Prostate gland (tissue), 2 donors: ENCODE results near the gene CELF2. TPM values are rescaled to one million over a fixed set of nuclear protein-coding genes. Genes with fewer than 3 reads are reported as not detected.

Experiments
- DNase-seq: peaks from one replicate; pipeline ENCODE4 v3.0.0-alpha.2; 2019; ENCODE audit warnings: low spot score
- H3K27ac ChIP-seq, 2 donors: fragments of 200-600 bp; sonication (generic); 2 replicates each; pipeline ENCODE4 v1.5.1; 2017 to 2019
- H3K27me3 ChIP-seq: fragments of 200-600 bp; sonication (generic); replicated peaks from 2 replicates; pipeline ENCODE4 v1.5.1; 2019; ENCODE audit not compliant: insufficient read depth
- H3K36me3 ChIP-seq, 2 donors: fragments of 200-600 bp; sonication (generic); 1 replicate in 1 of 2; 2 replicates in 1 of 2; pipeline versions ENCODE4 v1.5.1 to v1.8.1; 2017 to 2019
- H3K4me1 ChIP-seq: fragments of 200-600 bp; sonication (generic); replicated peaks from 2 replicates; pipeline ENCODE4 v1.5.1; 2019
- H3K4me3 ChIP-seq, 2 donors: fragments of 200-600 bp; sonication (generic); 2 replicates each; pipeline ENCODE4 v1.5.1; 2017 to 2019
- H3K9me3 ChIP-seq: fragments of 200-600 bp; sonication (generic); 2 replicates; pipeline ENCODE4 v1.5.1; 2017
- POLR2A ChIP-seq: fragments of 450-650 bp; IDR thresholded peaks from one replicate; pipeline ENCODE4 v1.6.1; 2016; ENCODE audit warnings: antibody characterized with exemption, mild to moderate bottlenecking
- POLR2AphosphoS5 ChIP-seq: sonication (generic); formaldehyde crosslinking; IDR thresholded peaks from one replicate; pipeline ENCODE4 v1.6.1; 2017; ENCODE audit warnings: antibody characterized with exemption
- WGBS: methylation state at CpG from one replicate; pipeline ENCODE4 v1.1.5; 2018; 5-methylcytosine and 5-hydroxymethylcytosine counted together
- intact Hi-C: fragments of 100-400 bp; cut with DNase I; formaldehyde crosslinking; loops from one replicate; pipeline ENCODE4 v1.14.2; 2022
- total RNA-seq, 2 donors: library from RNA; depleted of rRNA; stranded (reverse); fragments of >200 nt; gene quantifications; one replicate each; pipeline ENCODE4 v1.1.0, GENCODE V29; 2016
- TF ChIP-seq, protein P1 (sequence below), 4 experiments: fragments of 200-600 bp in 2 of 4; fragments of 450-650 bp in 2 of 4; sonication (generic) in 2 of 4; IDR thresholded peaks; 1 replicate in 3 of 4; 2 replicates in 1 of 4; pipeline ENCODE4 v1.5.1; 2016 to 2019; ENCODE audit warnings: antibody characterized with exemption in 4 of 4, mild to moderate bottlenecking in 2 of 4, moderate library complexity in 2 of 4

The CELF2 gene
- total RNA-seq, 2 donors from 2014 or later = 19.2 to 43.2 TPM

- Histone ChIP-seq H3K4me3 (no peak overlapping the region), H3K27me3 (no peaks in the 10 kb centered on the region), H3K4me1 (no peaks in the 10 kb centered on the region), H3K36me3 (no peaks in the 10 kb centered on the region), H3K27ac (no peak overlapping the region), H3K9me3 (no peaks in the 10 kb centered on the region)
- intact Hi-C loops = no loop called here
- no peak for DNase-seq
- TF ChIP-seq POLR2AphosphoS5 (no peak), POLR2A (no peak)
- TF ChIP-seq, protein P1, sequence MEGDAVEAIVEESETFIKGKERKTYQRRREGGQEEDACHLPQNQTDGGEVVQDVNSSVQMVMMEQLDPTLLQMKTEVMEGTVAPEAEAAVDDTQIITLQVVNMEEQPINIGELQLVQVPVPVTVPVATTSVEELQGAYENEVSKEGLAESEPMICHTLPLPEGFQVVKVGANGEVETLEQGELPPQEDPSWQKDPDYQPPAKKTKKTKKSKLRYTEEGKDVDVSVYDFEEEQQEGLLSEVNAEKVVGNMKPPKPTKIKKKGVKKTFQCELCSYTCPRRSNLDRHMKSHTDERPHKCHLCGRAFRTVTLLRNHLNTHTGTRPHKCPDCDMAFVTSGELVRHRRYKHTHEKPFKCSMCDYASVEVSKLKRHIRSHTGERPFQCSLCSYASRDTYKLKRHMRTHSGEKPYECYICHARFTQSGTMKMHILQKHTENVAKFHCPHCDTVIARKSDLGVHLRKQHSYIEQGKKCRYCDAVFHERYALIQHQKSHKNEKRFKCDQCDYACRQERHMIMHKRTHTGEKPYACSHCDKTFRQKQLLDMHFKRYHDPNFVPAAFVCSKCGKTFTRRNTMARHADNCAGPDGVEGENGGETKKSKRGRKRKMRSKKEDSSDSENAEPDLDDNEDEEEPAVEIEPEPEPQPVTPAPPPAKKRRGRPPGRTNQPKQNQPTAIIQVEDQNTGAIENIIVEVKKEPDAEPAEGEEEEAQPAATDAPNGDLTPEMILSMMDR (IDR thresholded peaks at IDR 0.05) = no peak
- 84% methylated on average over 11 of the region's 12 CpGs for WGBS
These were observed 335.6 kb downstream of the CELF2 start for GRCh38 chr10:11353006-11353896.

GRCh38 chr10:11354823-11355222 lies 337.2 kb downstream of the CELF2 start:
- no peaks in the 10 kb centered on the region for H3K27me3 ChIP-seq
- H3K27ac ChIP-seq = no peak overlapping the region
- no peaks in the 10 kb centered on the region for H3K9me3 ChIP-seq
- no peaks in the 10 kb centered on the region for H3K36me3 ChIP-seq
- 94% methylated on average over 5 of the region's 5 CpGs for WGBS
- H3K4me3 ChIP-seq = no peak overlapping the region
- no peak for TF ChIP-seq POLR2AphosphoS5
- TF ChIP-seq, protein P1 (IDR thresholded peaks at IDR 0.05) = no peak
- no peak for TF ChIP-seq POLR2A
- no peak for DNase-seq
- H3K4me1 ChIP-seq = no peaks in the 10 kb centered on the region
- intact Hi-C loops = no loop called here

DNA sequence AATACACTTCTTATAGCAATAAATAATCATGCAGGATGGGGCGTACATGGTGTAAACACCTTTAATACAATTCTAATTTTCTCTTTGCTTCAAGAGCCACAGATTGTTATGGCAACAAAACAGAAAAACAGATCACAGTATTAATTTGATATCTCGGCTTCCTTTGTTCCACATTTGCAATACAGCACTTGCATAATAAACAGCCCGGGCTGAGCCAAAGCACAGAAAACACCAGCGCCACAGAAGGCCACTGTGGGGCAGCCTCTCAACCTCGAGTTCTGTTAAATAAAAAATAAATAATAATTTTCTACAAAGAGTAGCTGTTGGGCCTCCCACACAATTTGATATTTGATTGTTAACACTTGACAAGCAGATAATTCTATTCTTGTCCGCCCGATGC lies 337.9 kb downstream of the CELF2 start:
- no peak for DNase-seq
- H3K36me3 ChIP-seq = no peaks in the 10 kb centered on the region
- 77% methylated on average over 7 of the region's 7 CpGs for WGBS

DNA sequence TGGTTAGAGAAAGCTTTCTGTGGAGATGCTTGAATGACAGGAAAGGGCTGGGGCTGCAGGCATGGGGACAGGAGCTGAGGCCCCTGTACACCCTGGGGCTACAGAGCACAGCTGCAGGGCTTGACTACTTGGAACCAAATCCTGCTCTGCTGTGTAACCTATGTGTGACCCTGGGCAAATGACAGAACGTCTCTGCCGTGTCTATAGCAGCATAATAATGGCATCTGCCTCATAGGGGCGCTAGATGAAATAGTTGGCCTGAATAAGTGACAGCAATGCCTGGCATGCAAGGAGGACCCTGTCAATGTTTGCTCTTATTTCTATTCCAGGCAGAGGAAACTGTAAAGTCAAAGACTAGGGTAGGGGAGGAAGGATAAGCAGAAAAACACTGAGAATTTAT lies 339.8 kb downstream of the CELF2 start:
- DNase-seq = no peak
- H3K27me3 ChIP-seq = no peaks in the 10 kb centered on the region
- no peak overlapping the region for H3K4me3 ChIP-seq
- no peaks in the 10 kb centered on the region for H3K9me3 ChIP-seq
- 55% methylated on average over 3 of the region's 3 CpGs for WGBS
- no peaks in the 10 kb centered on the region for H3K4me1 ChIP-seq
- H3K36me3 ChIP-seq = no peaks in the 10 kb centered on the region
- intact Hi-C loops = no loop called here
- no peak for TF ChIP-seq POLR2A
- TF ChIP-seq POLR2AphosphoS5 = no peak
- TF ChIP-seq, protein P1 (IDR thresholded peaks at IDR 0.05) = no peak
- no peak overlapping the region for H3K27ac ChIP-seq

More for the DNA sequence above, 337.9 kb downstream of the CELF2 start:
- Histone ChIP-seq H3K9me3 (no peaks in the 10 kb centered on the region), H3K27me3 (no peaks in the 10 kb centered on the region), H3K4me3 (no peak overlapping the region), H3K4me1 (no peaks in the 10 kb centered on the region), H3K27ac (no peak overlapping the region)
- intact Hi-C loops = no loop called here
- TF ChIP-seq POLR2A = no peak
- no peak for TF ChIP-seq POLR2AphosphoS5

GRCh38 chr10:11358011-11358410 lies 340.3 kb downstream of the CELF2 start:
- no peak overlapping the region for H3K4me3 ChIP-seq
- no peaks in the 10 kb centered on the region for H3K27me3 ChIP-seq
- no peaks in the 10 kb centered on the region for H3K4me1 ChIP-seq
- intact Hi-C loops = no loop called here
- no peak for TF ChIP-seq POLR2AphosphoS5
- TF ChIP-seq POLR2A = no peak
- TF ChIP-seq, protein P1 (IDR thresholded peaks at IDR 0.05) = no peak
- H3K27ac ChIP-seq = no peak overlapping the region
- WGBS = 68% methylated on average over 3 of the region's 3 CpGs
- H3K36me3 ChIP-seq = no peaks in the 10 kb centered on the region
- DNase-seq = no peak
- H3K9me3 ChIP-seq = no peaks in the 10 kb centered on the region
